A549 (cell line): Measurements from ENCODE around the gene MAN1C1. TPM values are rescaled to one million over a fixed set of nuclear protein-coding genes. Genes with fewer than 3 reads are reported as not detected.

Experiments used
- ATAC-seq, 2 experiments: fragments of 200-7000 bp in 1 of 2; fragments of >200 bp in 1 of 2; cut with Nextera tagmentation in 1 of 2; cut with Tn5 transposase in 1 of 2; 3 replicates each; pipeline versions ENCODE4 v1.8.0 to v1.9.1; 2018 to 2020; ENCODE audit warnings: mild to moderate bottlenecking in 1 of 2, moderate library complexity in 1 of 2
- CTCF ChIA-PET: fragments of 300-600 bp; sonication (Branson Sonifier 250); formaldehyde crosslinking; extraction: SDS; loops from one replicate; lab custom pipeline; 2021; ENCODE audit warnings: antibody characterized with exemption, inconsistent platforms; lab: Yijun Ruan, JAX
- POLR2A ChIA-PET: fragments of 350-600 bp; formaldehyde crosslinking; extraction: SDS; loops from one replicate; lab custom pipeline; 2021; ENCODE audit warnings: antibody characterized with exemption, inconsistent platforms; lab: Yijun Ruan, JAX
- DNase-seq, 2 experiments: peaks; one replicate each; pipeline versions ENCODE4 v3.0.0 to v3.0.0-alpha.2; 2011 to 2016; ENCODE audit warnings: low read depth in 1 of 2, low spot score in 1 of 2
- FAIRE-seq: peaks from 2 replicates; lab custom pipeline; 2011; peaks lifted over from hg19 to GRCh38; lab: Jason Lieb, UNC
- H3K27ac ChIP-seq, 2 experiments: fragments of >200 bp; sonication (Bioruptor Twin); formaldehyde crosslinking; 3 replicates each; pipeline ENCODE4 v1.5.1; 2016 to 2017
- H3K4me1 ChIP-seq: fragments of >200 bp; sonication (Bioruptor Twin); formaldehyde crosslinking; 3 replicates; pipeline ENCODE4 v1.6.1; 2016
- H3K4me2 ChIP-seq: fragments of >200 bp; sonication (Bioruptor Twin); formaldehyde crosslinking; 3 replicates; pipeline ENCODE4 v1.6.1; 2016
- H3K4me3 ChIP-seq: fragments of >200 bp; sonication (Bioruptor Twin); formaldehyde crosslinking; 3 replicates; pipeline ENCODE4 v1.5.1; 2016
- H3K9me3 ChIP-seq: fragments of >200 bp; sonication (Bioruptor Twin); formaldehyde crosslinking; 3 replicates; pipeline ENCODE4 v1.6.1; 2016
- BHLHE40 ChIP-seq: IDR thresholded peaks from 2 replicates; pipeline ENCODE4 v1.6.1; 2012; ENCODE audit warnings: low read depth, low read length, inconsistent platforms
- CBX2 ChIP-seq: fragments of 200-600 bp; sonication (generic); IDR thresholded peaks from 2 replicates; pipeline ENCODE4 v1.6.1; 2016; ENCODE audit warnings: low read depth, mild to moderate bottlenecking, borderline replicate concordance
- CBX8 ChIP-seq: fragments of 200-600 bp; sonication (generic); IDR thresholded peaks from 2 replicates; pipeline ENCODE4 v1.6.1; 2016
- CEBPB ChIP-seq, 2 experiments: fragments of >200 bp in 1 of 2; sonication (Bioruptor Twin) in 1 of 2; formaldehyde crosslinking in 1 of 2; IDR thresholded peaks; 2 replicates each; pipeline ENCODE4 v1.6.1; 2012 to 2016
- E2F6 ChIP-seq: IDR thresholded peaks from 2 replicates; pipeline ENCODE4 v1.6.1; 2012; ENCODE audit warnings: low read depth, borderline replicate concordance
- EHMT2 ChIP-seq: fragments of 200-600 bp; sonication (generic); IDR thresholded peaks from 2 replicates; pipeline ENCODE4 v1.6.1; 2016; ENCODE audit warnings: antibody characterized with exemption, low read depth, mild to moderate bottlenecking, moderate library complexity
- EP300 ChIP-seq, 2 experiments: fragments of >200 bp; sonication (Bioruptor Twin); formaldehyde crosslinking; IDR thresholded peaks; 2 replicates in 1 of 2; 3 replicates in 1 of 2; pipeline ENCODE4 v1.6.1; 2016 to 2017
- GATA3 ChIP-seq: IDR thresholded peaks from 2 replicates; pipeline ENCODE4 v1.6.1; 2012; ENCODE audit warnings: borderline replicate concordance
- HEYL ChIP-seq: fragments of 250-450 bp; sonication (Bioruptor Pico); IDR thresholded peaks from 2 replicates; pipeline ENCODE4 v1.8.0; 2021; ENCODE audit warnings: mild to moderate bottlenecking, moderate library complexity
- HOXA7 ChIP-seq: fragments of 250-450 bp; sonication (Bioruptor Pico); IDR thresholded peaks from 2 replicates; pipeline ENCODE4 v1.5.0; 2020; ENCODE audit warnings: mild to moderate bottlenecking, moderate library complexity
- MAFK ChIP-seq: fragments of 450-650 bp; IDR thresholded peaks from 2 replicates; pipeline ENCODE4 v1.6.1; 2014; ENCODE audit not compliant: partially characterized antibody
- MYC ChIP-seq: IDR thresholded peaks from 2 replicates; pipeline ENCODE4 v1.6.1; 2012; ENCODE audit warnings: mild to moderate bottlenecking, inconsistent platforms, low read length, improper control_type of control experiment, borderline replicate concordance
- POLR2A ChIP-seq: IDR thresholded peaks from 2 replicates; pipeline ENCODE4 v1.6.1; 2012; ENCODE audit warnings: mild to moderate bottlenecking, low read length
- RARB ChIP-seq: fragments of 250-450 bp; sonication (Bioruptor Pico); IDR thresholded peaks from 2 replicates; pipeline ENCODE4 v1.8.0; 2021; ENCODE audit warnings: mild to moderate bottlenecking, moderate library complexity
- RNF2 ChIP-seq: fragments of 200-600 bp; sonication (generic); IDR thresholded peaks from 2 replicates; pipeline ENCODE4 v1.6.1; 2016; ENCODE audit warnings: low read depth, mild to moderate bottlenecking, antibody characterized with exemption, moderate library complexity, borderline replicate concordance
- SREBF2 ChIP-seq: fragments of 450-650 bp; IDR thresholded peaks from 2 replicates; pipeline ENCODE4 v1.6.1; 2014; ENCODE audit warnings: mild to moderate bottlenecking, moderate library complexity
- ZNF302 ChIP-seq: fragments of 250-450 bp; sonication (Bioruptor Pico); IDR thresholded peaks from 2 replicates; pipeline ENCODE4 v1.9.0; 2021; ENCODE audit warnings: inconsistent platforms, mild to moderate bottlenecking, moderate library complexity
- WGBS: methylation state at CpG from one replicate; pipeline ENCODE4 v1.1.6; 2017; ENCODE audit errors: missing lambda C conversion rate; 5-methylcytosine and 5-hydroxymethylcytosine counted together
- polyA plus RNA-seq, 4 experiments: library from polyadenylated mRNA; depleted of rRNA in 3 of 4; stranded (reverse); fragments of >200 nt; fragmentation: RNase III in 1 of 4; extraction: RNeasy Plus Mini Kit Qiagen cat#74134 plus additional on column Dnase treatment in 1 of 4; gene quantifications; 2 replicates in 3 of 4; 3 replicates in 1 of 4; pipeline ENCODE4 v1.2.3, GENCODE V29; 2011 to 2017
- TF ChIP-seq, protein P1 (sequence below): fragments of >200 bp; sonication (Bioruptor Twin); formaldehyde crosslinking; IDR thresholded peaks from 3 replicates; pipeline ENCODE4 v1.5.1; 2016

MAN1C1 gene
- polyA plus RNA-seq, 2 of the 4 experiments (the other 2 are of a cell fraction) = 0.22 to 0.27 TPM

- POLR2A ChIA-PET = no interaction called here
- CTCF ChIA-PET = interaction anchor here (0.6 to 2.2 kb wide), 7 partner anchors 9 to 1594 kb away, joined by 3 to 7 read pairs (median 3); no protein-coding TSS in a partner anchor
- 43% methylated on average over 4 of the region's 4 CpGs for WGBS
Measured at GRCh38 chr1:25623731-25624130, 7.1 kb downstream of the MAN1C1 start.

GRCh38 chr1:25624156-25624555, 7.6 kb downstream of the MAN1C1 start:
- TF ChIP-seq EP300 (IDR thresholded peaks at IDR 0.05) = no peak
- ATAC-seq (no peak), FAIRE-seq (no peak), DNase-seq (no peak)
- POLR2A ChIA-PET = interaction anchor here (0.6 kb wide), 1 partner anchor 194 kb away, joined by 4 read pairs; no protein-coding TSS in a partner anchor
- no peak overlapping the region for H3K4me3 ChIP-seq
- no peak overlapping the region for H3K4me2 ChIP-seq
- CTCF ChIA-PET = interaction anchor here (0.6 to 2.2 kb wide), 7 partner anchors 8 to 1595 kb away, joined by 3 to 7 read pairs (median 3); no protein-coding TSS in a partner anchor
- no peaks in the 10 kb centered on the region for H3K9me3 ChIP-seq
- H3K4me1 ChIP-seq = no peaks in the 10 kb centered on the region
- WGBS = 56% methylated on average over 3 of the region's 3 CpGs
- no peak overlapping the region for H3K27ac ChIP-seq

More at GRCh38 chr1:25623731-25624130, 7.1 kb downstream of the MAN1C1 start:
- Histone ChIP-seq H3K9me3 (no peaks in the 10 kb centered on the region), H3K4me2 (no peak overlapping the region), H3K4me3 (no peak overlapping the region), H3K27ac (no peak overlapping the region), H3K4me1 (no peaks in the 10 kb centered on the region)
- FAIRE-seq (no peak), ATAC-seq (no peak), DNase-seq (no peak)
- no peak for TF ChIP-seq RNF2
- TF ChIP-seq RARB = no peak
- TF ChIP-seq CBX8 = no peak
- no peak for TF ChIP-seq ZNF302 (CRISPR knock-in tag)
- no peak for TF ChIP-seq MAFK
- no peak for TF ChIP-seq E2F6
- TF ChIP-seq GATA3 = no peak
- TF ChIP-seq SREBF2 = no peak
- no peak for TF ChIP-seq MYC
- TF ChIP-seq BHLHE40 = no peak
- TF ChIP-seq, protein P1, sequence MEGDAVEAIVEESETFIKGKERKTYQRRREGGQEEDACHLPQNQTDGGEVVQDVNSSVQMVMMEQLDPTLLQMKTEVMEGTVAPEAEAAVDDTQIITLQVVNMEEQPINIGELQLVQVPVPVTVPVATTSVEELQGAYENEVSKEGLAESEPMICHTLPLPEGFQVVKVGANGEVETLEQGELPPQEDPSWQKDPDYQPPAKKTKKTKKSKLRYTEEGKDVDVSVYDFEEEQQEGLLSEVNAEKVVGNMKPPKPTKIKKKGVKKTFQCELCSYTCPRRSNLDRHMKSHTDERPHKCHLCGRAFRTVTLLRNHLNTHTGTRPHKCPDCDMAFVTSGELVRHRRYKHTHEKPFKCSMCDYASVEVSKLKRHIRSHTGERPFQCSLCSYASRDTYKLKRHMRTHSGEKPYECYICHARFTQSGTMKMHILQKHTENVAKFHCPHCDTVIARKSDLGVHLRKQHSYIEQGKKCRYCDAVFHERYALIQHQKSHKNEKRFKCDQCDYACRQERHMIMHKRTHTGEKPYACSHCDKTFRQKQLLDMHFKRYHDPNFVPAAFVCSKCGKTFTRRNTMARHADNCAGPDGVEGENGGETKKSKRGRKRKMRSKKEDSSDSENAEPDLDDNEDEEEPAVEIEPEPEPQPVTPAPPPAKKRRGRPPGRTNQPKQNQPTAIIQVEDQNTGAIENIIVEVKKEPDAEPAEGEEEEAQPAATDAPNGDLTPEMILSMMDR = no peak

DNA sequence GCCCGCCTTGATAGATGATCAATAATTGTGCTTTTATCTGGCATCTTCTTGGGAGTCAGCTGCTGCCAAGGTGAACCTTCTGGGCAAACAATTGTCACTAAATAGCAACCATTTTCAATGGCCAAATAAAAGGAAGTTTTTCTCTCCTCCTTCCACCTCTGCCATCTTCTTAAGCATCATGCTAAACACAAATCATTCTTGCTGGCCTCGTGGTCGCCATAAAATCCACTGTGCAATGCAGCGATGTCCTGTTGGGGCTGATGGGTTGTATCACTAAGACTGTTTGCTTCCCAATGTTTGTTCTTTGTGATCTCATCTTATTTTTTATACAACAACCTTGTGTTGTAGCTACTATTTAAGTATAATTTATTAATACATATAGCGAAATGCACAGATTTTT, 8.0 kb downstream of the MAN1C1 start:
- ChIA-PET POLR2A (interaction anchor here (0.6 kb wide), 1 partner anchor 194 kb away, joined by 4 read pairs; no protein-coding TSS in a partner anchor), CTCF (interaction anchor here (0.6 to 2.2 kb wide), 5 partner anchors 8 to 1595 kb away, joined by 3 to 7 read pairs (median 3); no protein-coding TSS in a partner anchor)
- no peak overlapping the region for H3K27ac ChIP-seq
- FAIRE-seq (no peak), ATAC-seq (no peak), DNase-seq (no peak)
- H3K9me3 ChIP-seq = no peaks in the 10 kb centered on the region
- WGBS = 27% methylated on average over 5 of the region's 5 CpGs
- H3K4me2 ChIP-seq = no peak overlapping the region
- no peak overlapping the region for H3K4me3 ChIP-seq
- no peak for TF ChIP-seq EHMT2
- TF ChIP-seq HEYL (CRISPR knock-in tag) = no peak
- no peak for TF ChIP-seq E2F6
- H3K4me1 ChIP-seq = no peaks in the 10 kb centered on the region

DNA sequence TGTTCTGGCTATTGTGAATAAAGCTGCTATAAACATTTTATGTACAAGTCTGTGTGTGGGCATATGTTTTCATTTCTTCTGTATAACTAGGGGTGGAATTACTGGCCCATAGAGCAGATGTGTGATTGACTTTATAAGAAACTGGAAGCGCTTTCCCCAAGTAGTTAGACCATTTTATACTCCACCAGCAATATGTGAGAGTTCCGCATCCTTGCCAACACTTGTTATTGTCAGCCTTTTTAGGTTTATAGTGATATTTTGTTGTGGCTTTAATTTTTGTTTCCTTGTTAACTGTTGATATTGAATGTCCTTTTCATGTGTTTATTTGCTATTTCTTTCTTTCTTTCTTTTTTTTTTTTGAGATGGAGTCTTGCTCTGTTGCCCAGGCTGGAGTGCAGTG, 9.4 kb downstream of the MAN1C1 start:
- FAIRE-seq (no peak), DNase-seq (no peak), ATAC-seq (no peak)
- Histone ChIP-seq H3K4me3 (no peak overlapping the region), H3K4me1 (no peaks in the 10 kb centered on the region), H3K9me3 (no peaks in the 10 kb centered on the region), H3K4me2 (no peak overlapping the region), H3K27ac (no peak overlapping the region)
- TF ChIP-seq CEBPB (IDR thresholded peaks at IDR 0.05) (no peak), CBX2 (no peak), POLR2A (no peak), HOXA7 (CRISPR knock-in tag) (no peak)
- POLR2A ChIA-PET = no interaction called here
- CTCF ChIA-PET = interaction anchor here (1.1 kb wide), 1 partner anchor 15 kb away, joined by 3 read pairs; no protein-coding TSS in a partner anchor
- 64% methylated on average over 2 of the region's 2 CpGs for WGBS
